Measurements from ENCODE around the gene P2RY14. TPM values are rescaled to one million over a fixed set of nuclear protein-coding genes. Genes with fewer than 3 reads are reported as not detected.

Gene P2RY14
- total RNA-seq, 1 experiment from 2014 or later, result not detected

DNA sequence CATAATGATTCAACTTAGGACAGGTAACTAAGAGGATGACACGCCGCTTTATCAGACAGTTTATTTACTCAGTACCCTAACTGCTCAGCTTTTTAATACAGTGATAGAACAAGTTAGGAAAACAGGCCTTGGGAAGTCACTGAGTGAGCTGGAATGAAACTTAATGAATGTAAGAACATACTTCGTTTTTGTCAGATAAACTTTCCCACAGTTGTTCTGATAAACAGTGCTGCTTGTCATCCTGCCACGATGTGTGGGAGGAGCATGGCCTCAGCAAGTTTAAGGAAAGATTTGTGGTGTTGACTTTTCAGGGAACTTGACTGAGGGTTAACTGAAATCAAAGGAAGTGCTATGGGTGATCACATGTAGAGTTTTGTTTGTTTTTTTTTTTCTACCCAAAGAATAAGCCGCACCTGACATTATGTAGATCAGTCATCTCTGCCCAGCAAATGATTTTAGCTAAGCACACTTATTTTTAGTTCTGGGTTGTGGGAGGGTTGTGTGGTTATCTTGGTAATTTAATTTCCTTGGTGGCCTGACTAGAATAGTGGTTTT is 5.6 kb upstream of the P2RY14 start:
- TF ChIP-seq, protein P1, sequence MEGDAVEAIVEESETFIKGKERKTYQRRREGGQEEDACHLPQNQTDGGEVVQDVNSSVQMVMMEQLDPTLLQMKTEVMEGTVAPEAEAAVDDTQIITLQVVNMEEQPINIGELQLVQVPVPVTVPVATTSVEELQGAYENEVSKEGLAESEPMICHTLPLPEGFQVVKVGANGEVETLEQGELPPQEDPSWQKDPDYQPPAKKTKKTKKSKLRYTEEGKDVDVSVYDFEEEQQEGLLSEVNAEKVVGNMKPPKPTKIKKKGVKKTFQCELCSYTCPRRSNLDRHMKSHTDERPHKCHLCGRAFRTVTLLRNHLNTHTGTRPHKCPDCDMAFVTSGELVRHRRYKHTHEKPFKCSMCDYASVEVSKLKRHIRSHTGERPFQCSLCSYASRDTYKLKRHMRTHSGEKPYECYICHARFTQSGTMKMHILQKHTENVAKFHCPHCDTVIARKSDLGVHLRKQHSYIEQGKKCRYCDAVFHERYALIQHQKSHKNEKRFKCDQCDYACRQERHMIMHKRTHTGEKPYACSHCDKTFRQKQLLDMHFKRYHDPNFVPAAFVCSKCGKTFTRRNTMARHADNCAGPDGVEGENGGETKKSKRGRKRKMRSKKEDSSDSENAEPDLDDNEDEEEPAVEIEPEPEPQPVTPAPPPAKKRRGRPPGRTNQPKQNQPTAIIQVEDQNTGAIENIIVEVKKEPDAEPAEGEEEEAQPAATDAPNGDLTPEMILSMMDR (IDR thresholded peaks at IDR 0.05; ENCODE audit: insufficient read depth in 1 of 2, low read depth in 1 of 2, low read length in 1 of 2, severe bottlenecking in 1 of 2, unreplicated experiment in 1 of 2), result no peak
- H3K4me1 ChIP-seq, result peaks cover 9% of the 10 kb centered on the region
- H3K4me3 ChIP-seq (ENCODE audit: low read depth, low read length), result no peak overlapping the region
- no peak overlapping the region for H3K4me3 Mint-ChIP-seq (ENCODE audit: unreplicated experiment)
- H3K27me3 ChIP-seq (replicated peaks; ENCODE audit: control insufficient read depth, insufficient read depth, low read length), result no peaks in the 10 kb centered on the region
- H3K9me3 Mint-ChIP-seq (ENCODE audit: unreplicated experiment), result no peaks in the 10 kb centered on the region
- intact Hi-C loops (cut with micrococcal nuclease; ENCODE audit: unreplicated experiment), result loop anchor here (1.0 to 10.0 kb wide), 4 partner anchors 21 to 279 kb away; no protein-coding TSS in a partner anchor
- peaks cover 7% of the 10 kb centered on the region for H3K4me1 Mint-ChIP-seq (ENCODE audit: low read depth, unreplicated experiment)
- DNase-seq, result peak in 1 of 2 experiments; percentile 30
- ChIA-PET CTCF (no interaction called here), POLR2A (no interaction called here)
- H3K27ac Mint-ChIP-seq (ENCODE audit: unreplicated experiment), result no peak overlapping the region
- H3K36me3 Mint-ChIP-seq (ENCODE audit: insufficient read depth, unreplicated experiment), result no peaks in the 10 kb centered on the region
- H3K27me3 Mint-ChIP-seq (ENCODE audit: insufficient read depth, unreplicated experiment), result no peaks in the 10 kb centered on the region
- H3K9me3 ChIP-seq, result no peaks in the 10 kb centered on the region
- H3K36me3 ChIP-seq (ENCODE audit: control insufficient read depth, insufficient read depth, low read length), result no peaks in the 10 kb centered on the region
- no TSS peak for BruUV-seq (replicated peaks)

DNA sequence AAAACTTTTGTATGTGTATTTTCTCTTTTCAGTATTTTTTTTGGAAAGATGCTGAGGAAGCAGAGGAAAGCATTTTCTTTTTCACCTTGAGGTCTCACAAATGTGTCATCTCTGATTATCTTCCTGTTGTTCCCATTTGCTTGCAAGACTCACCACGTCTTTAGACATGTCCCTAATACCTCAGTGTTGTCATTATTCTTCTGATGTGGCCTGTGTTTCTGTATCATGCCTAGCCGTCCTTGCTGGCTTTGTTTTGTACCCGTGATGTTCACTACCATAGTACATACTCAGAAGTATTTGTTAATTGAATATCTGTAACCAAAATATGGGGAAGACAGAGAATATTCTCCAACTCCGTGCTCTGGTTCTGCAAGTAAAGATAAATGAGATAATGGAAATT is 5.0 kb upstream of the P2RY14 start:
- Mint-ChIP-seq H3K4me1 (ENCODE audit: low read depth, unreplicated experiment) (peaks cover 7% of the 10 kb centered on the region), H3K9me3 (ENCODE audit: unreplicated experiment) (no peaks in the 10 kb centered on the region), H3K4me3 (ENCODE audit: unreplicated experiment) (no peak overlapping the region), H3K36me3 (ENCODE audit: insufficient read depth, unreplicated experiment) (no peaks in the 10 kb centered on the region), H3K27ac (ENCODE audit: unreplicated experiment) (no peak overlapping the region), H3K27me3 (ENCODE audit: insufficient read depth, unreplicated experiment) (no peaks in the 10 kb centered on the region)
- intact Hi-C loops (cut with micrococcal nuclease; ENCODE audit: unreplicated experiment), result loop anchor here (1.0 to 10.0 kb wide), 4 partner anchors 22 to 279 kb away; no protein-coding TSS in a partner anchor
- ChIA-PET CTCF (no interaction called here), POLR2A (no interaction called here)
- DNase-seq, result no peak
- H3K4me1 ChIP-seq, result peaks cover 9% of the 10 kb centered on the region
- no peak overlapping the region for H3K4me3 ChIP-seq (ENCODE audit: low read depth, low read length)
- no peaks in the 10 kb centered on the region for H3K36me3 ChIP-seq (ENCODE audit: control insufficient read depth, insufficient read depth, low read length)
- no peaks in the 10 kb centered on the region for H3K9me3 ChIP-seq
- no TSS peak for BruUV-seq (replicated peaks)
- TF ChIP-seq, protein P1 (IDR thresholded peaks at IDR 0.05; ENCODE audit: insufficient read depth in 1 of 2, low read depth in 1 of 2, low read length in 1 of 2, severe bottlenecking in 1 of 2, unreplicated experiment in 1 of 2), result no peak
- H3K27me3 ChIP-seq (replicated peaks; ENCODE audit: control insufficient read depth, insufficient read depth, low read length), result no peaks in the 10 kb centered on the region

DNA sequence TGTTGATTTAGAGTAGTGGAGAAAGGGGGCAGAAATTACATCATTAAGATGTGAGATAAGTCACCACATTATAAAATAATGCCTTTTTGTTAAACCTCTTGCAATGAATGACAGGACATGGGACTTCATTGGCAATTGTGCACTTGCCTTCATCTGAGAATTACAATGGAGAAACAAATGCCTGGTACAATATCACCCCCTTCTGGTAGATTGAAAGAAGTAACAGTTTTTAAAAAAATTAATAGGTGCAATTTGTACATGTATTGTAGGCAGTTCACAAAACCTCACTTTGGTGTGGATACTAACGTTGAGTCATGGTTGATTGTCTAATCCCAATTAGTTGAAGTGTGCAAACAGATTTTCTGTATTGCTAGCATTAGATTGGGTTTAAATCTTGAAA is 4.6 kb upstream of the P2RY14 start:
- H3K27me3 ChIP-seq (replicated peaks; ENCODE audit: control insufficient read depth, insufficient read depth, low read length), result no peaks in the 10 kb centered on the region
- Mint-ChIP-seq H3K36me3 (ENCODE audit: insufficient read depth, unreplicated experiment) (no peaks in the 10 kb centered on the region), H3K4me1 (ENCODE audit: low read depth, unreplicated experiment) (peaks cover 7% of the 10 kb centered on the region), H3K4me3 (ENCODE audit: unreplicated experiment) (no peak overlapping the region), H3K9me3 (ENCODE audit: unreplicated experiment) (no peaks in the 10 kb centered on the region), H3K27ac (ENCODE audit: unreplicated experiment) (no peak overlapping the region), H3K27me3 (ENCODE audit: insufficient read depth, unreplicated experiment) (no peaks in the 10 kb centered on the region)
- intact Hi-C loops (cut with micrococcal nuclease; ENCODE audit: unreplicated experiment), result loop anchor here (1.0 to 10.0 kb wide), 4 partner anchors 22 to 278 kb away; no protein-coding TSS in a partner anchor
- no TSS peak for BruUV-seq (replicated peaks)
- TF ChIP-seq, protein P1 (IDR thresholded peaks at IDR 0.05; ENCODE audit: insufficient read depth in 1 of 2, low read depth in 1 of 2, low read length in 1 of 2, severe bottlenecking in 1 of 2, unreplicated experiment in 1 of 2), result peak; percentile 56 to 60
- no peaks in the 10 kb centered on the region for H3K36me3 ChIP-seq (ENCODE audit: control insufficient read depth, insufficient read depth, low read length)
- DNase-seq, result peak in 1 of 2 experiments; percentile 44
- H3K4me1 ChIP-seq, result peaks cover 9% of the 10 kb centered on the region
- ChIA-PET POLR2A (no interaction called here), CTCF (no interaction called here)
- H3K9me3 ChIP-seq, result no peaks in the 10 kb centered on the region
- no peak overlapping the region for H3K4me3 ChIP-seq (ENCODE audit: low read depth, low read length)
